Measurements from ENCODE around the gene CPNE9.

Gene CPNE9

GRCh38 chr3:9696480-9697220, 7.0 kb upstream of the CPNE9 start:
- no peaks in the 10 kb centered on the region for H3K27me3 ChIP-seq
- TF ChIP-seq CTCF (IDR thresholded peaks at IDR 0.05; ENCODE audit: low read depth, low read length): no peak
- H3K4me3 ChIP-seq (ENCODE audit: low read depth, low read length): no peak overlapping the region
- peaks cover 3% of the 10 kb centered on the region; the same call in 1 of the 2 replicates for H3K4me1 ChIP-seq
- no peak for DNase-seq
- H3K9me3 ChIP-seq: no peaks in the 10 kb centered on the region
- no peaks in the 10 kb centered on the region for H3K36me3 ChIP-seq

GRCh38 chr3:9697892-9698291, 5.7 kb upstream of the CPNE9 start:
- no peak for TF ChIP-seq CTCF (IDR thresholded peaks at IDR 0.05; ENCODE audit: low read depth, low read length)
- no peaks in the 10 kb centered on the region for H3K36me3 ChIP-seq
- no peak for DNase-seq

GRCh38 chr3:9698293-9698692, 5.3 kb upstream of the CPNE9 start:
- no peak for TF ChIP-seq CTCF (IDR thresholded peaks at IDR 0.05; ENCODE audit: low read depth, low read length)
- no peak for DNase-seq
- no peak overlapping the region for H3K4me3 ChIP-seq (ENCODE audit: low read depth, low read length)
- H3K4me1 ChIP-seq: no peaks in the 10 kb centered on the region
- H3K36me3 ChIP-seq: no peaks in the 10 kb centered on the region
- H3K9me3 ChIP-seq: no peaks in the 10 kb centered on the region
- H3K27me3 ChIP-seq: no peaks in the 10 kb centered on the region

More at GRCh38 chr3:9697892-9698291, 5.7 kb upstream of the CPNE9 start:
- Histone ChIP-seq H3K4me1 (no peaks in the 10 kb centered on the region), H3K27me3 (no peaks in the 10 kb centered on the region), H3K9me3 (no peaks in the 10 kb centered on the region), H3K4me3 (ENCODE audit: low read depth, low read length) (no peak overlapping the region)

- no peak for DNase-seq
- Histone ChIP-seq H3K36me3 (no peaks in the 10 kb centered on the region), H3K9me3 (no peaks in the 10 kb centered on the region), H3K4me1 (no peaks in the 10 kb centered on the region), H3K4me3 (ENCODE audit: low read depth, low read length) (no peak overlapping the region), H3K27me3 (no peaks in the 10 kb centered on the region)
- TF ChIP-seq CTCF (IDR thresholded peaks at IDR 0.05; ENCODE audit: low read depth, low read length): no peak
Measured at GRCh38 chr3:9700536-9700935, 3.1 kb upstream of the CPNE9 start.

GRCh38 chr3:9701006-9701405, 2.6 kb upstream of the CPNE9 start:
- H3K9me3 ChIP-seq: no peaks in the 10 kb centered on the region
- TF ChIP-seq CTCF (IDR thresholded peaks at IDR 0.05; ENCODE audit: low read depth, low read length): no peak
- H3K36me3 ChIP-seq: no peaks in the 10 kb centered on the region
- no peaks in the 10 kb centered on the region for H3K4me1 ChIP-seq
- no peak overlapping the region for H3K4me3 ChIP-seq (ENCODE audit: low read depth, low read length)
- H3K27me3 ChIP-seq: no peaks in the 10 kb centered on the region
- no peak for DNase-seq

DNA sequence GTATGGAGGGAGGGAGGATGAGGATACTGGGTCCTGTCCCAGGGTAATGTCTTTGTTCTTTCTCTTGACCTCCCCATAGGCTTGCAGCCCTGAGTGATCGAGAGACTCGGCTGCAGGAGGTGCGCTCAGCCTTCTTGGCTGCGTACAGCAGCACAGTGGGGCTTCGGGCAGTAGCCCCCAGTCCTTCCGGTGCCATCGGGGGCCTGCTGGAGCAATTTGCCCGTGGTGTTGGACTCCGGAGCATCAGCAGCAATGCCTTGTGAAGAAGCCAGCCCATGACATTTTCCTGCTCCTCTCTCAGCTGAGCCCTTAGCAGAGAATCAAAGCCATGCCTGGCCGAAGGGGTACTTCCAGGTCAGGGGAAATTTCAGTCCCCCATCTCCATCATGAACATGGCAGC, 1.9 kb upstream of the CPNE9 start:
- Histone ChIP-seq H3K36me3 (no peaks in the 10 kb centered on the region), H3K4me1 (no peaks in the 10 kb centered on the region), H3K4me3 (ENCODE audit: low read depth, low read length) (no peak overlapping the region), H3K27me3 (no peaks in the 10 kb centered on the region), H3K9me3 (no peaks in the 10 kb centered on the region)
- no peak for DNase-seq
- TF ChIP-seq CTCF (IDR thresholded peaks at IDR 0.05; ENCODE audit: low read depth, low read length): no peak
